Fibroblast of mammary gland (primary cell): ENCODE results near the gene OR10A3.

Experiments
- DNase-seq: peaks from one replicate; pipeline ENCODE4 v3.0.0-alpha.2; 2010; ENCODE audit warnings: low read depth
- H3K4me3 ChIP-seq: 2 replicates; pipeline ENCODE4 v1.5.1; 2011; ENCODE audit warnings: low read depth, mild to moderate bottlenecking, low read length, moderate library complexity; ENCODE audit not compliant: control insufficient read depth
- CTCF ChIP-seq: conservative IDR thresholded peaks from 2 replicates; pipeline ENCODE4 v1.5.1; 2011; ENCODE audit warnings: low read depth, low read length, inconsistent platforms; ENCODE audit not compliant: control insufficient read depth, insufficient read depth

OR10A3 gene

GRCh38 chr11:7905549-7905948, 36.0 kb downstream of the OR10A3 start:
- no peak for DNase-seq
- TF ChIP-seq CTCF: no peak
- no peak overlapping the region for H3K4me3 ChIP-seq

GRCh38 chr11:7904917-7905316, 36.6 kb downstream of the OR10A3 start:
- H3K4me3 ChIP-seq: no peak overlapping the region
- TF ChIP-seq CTCF: peak; percentile 45
- DNase-seq: peak; percentile 55

GRCh38 chr11:7903940-7904339, 37.6 kb downstream of the OR10A3 start:
- no peak for TF ChIP-seq CTCF
- H3K4me3 ChIP-seq: no peak overlapping the region
- DNase-seq: no peak

GRCh38 chr11:7901319-7901854, 40.1 kb downstream of the OR10A3 start:
- no peak for TF ChIP-seq CTCF
- DNase-seq: no peak
- H3K4me3 ChIP-seq: no peak overlapping the region

- no peak overlapping the region for H3K4me3 ChIP-seq
- no peak for TF ChIP-seq CTCF
- DNase-seq: no peak
Observed at GRCh38 chr11:7900686-7901085, 40.8 kb downstream of the OR10A3 start.

GRCh38 chr11:7899418-7899817, 42.1 kb downstream of the OR10A3 start:
- H3K4me3 ChIP-seq: no peak overlapping the region
- no peak for TF ChIP-seq CTCF
- DNase-seq: no peak

- H3K4me3 ChIP-seq: no peak overlapping the region
- TF ChIP-seq CTCF: no peak
- no peak for DNase-seq
Observed at GRCh38 chr11:7898666-7899283, 42.7 kb downstream of the OR10A3 start.
